ENCODE results near the gene CNPY2. TPM values are rescaled to one million over a fixed set of nuclear protein-coding genes. Genes with fewer than 3 reads are reported as not detected.
A peak's percentile ranks its signal among the peaks of the same experiment; 100 is the strongest.
"Not testable (repeated sequence)": the region's sequence is repeated elsewhere in the genome, so short reads cannot be mapped to it uniquely, and the experiment has no call there.

The CNPY2 gene
- total RNA-seq, 5 donors from 2014 or later (not counting 1 experiment from before 2014, with no cell fraction given), result 52.9 to 92.8 (median 90.8) TPM

- Histone ChIP-seq H3K4me1 (ENCODE audit: control insufficient read depth in 1 of 2, extremely low read depth in 1 of 2, insufficient read depth in 2 of 2, low read length in 2 of 2) (peaks cover 5 to 19% of the 10 kb centered on the region in 2 experiments), H3K36me3 (ENCODE audit: control insufficient read depth in 2 of 2, extremely low read depth in 1 of 2, insufficient read depth in 1 of 2, low read length in 1 of 2) (peaks cover 0 to 17% of the 10 kb centered on the region in 2 donors), H3K27ac (ENCODE audit: low read length) (peak overlapping the region; percentile 94), H3K4me3 (ENCODE audit: control insufficient read depth in 1 of 2, extremely low read depth in 1 of 2, low read length in 1 of 2) (peak overlapping the region; percentile 63 to 91)
- CTCF ChIA-PET, result interaction anchor here (0.6 to 2.5 kb wide), 12 partner anchors 8 to 1400 kb away, joined by 3 to 13 read pairs (median 3); partner anchors contain the start of genes ANKRD52 (in 1 of the 2), CS (in 1 of the 2), ESYT1 (in 1 of the 2) and PA2G4 (in 1 of the 2)
- H3K27me3 Mint-ChIP-seq; H3K36me3 Mint-ChIP-seq; DNase-seq; H3K9me3 ChIP-seq; H3K9me3 Mint-ChIP-seq; ATAC-seq (replicated peaks in 1 of 4); H3K27me3 ChIP-seq (replicated peaks in 1 of 2; ENCODE audit: control insufficient read depth in 2 of 2, extremely low read depth in 1 of 2, insufficient read depth in 2 of 2, low read length in 1 of 2): not testable (repeated sequence)
- POLR2A ChIA-PET, result interaction anchor here in 1 of 2 donors (0.5 to 1.0 kb wide), 4 partner anchors 8 to 193 kb away, joined by 3 to 4 read pairs (median 3); partner anchors contain the start of genes ANKRD52 and RPL41
- Mint-ChIP-seq H3K4me3 (peak overlapping the region; percentile 83 to 89 (median 89)), H3K4me1 (peaks cover 18 to 21% (median 21%) of the 10 kb centered on the region in 3 donors), H3K27ac (peak overlapping the region; percentile 97)
- WGBS (ENCODE audit: insufficient coverage), result 39% methylated on average over 9 of the region's 16 CpGs
Observed at GRCh38 chr12:56266068-56266692, 49.6 kb downstream of the CNPY2 start.

GRCh38 chr12:56262955-56263354 lies 52.8 kb downstream of the CNPY2 start:
- H3K4me1 Mint-ChIP-seq, result peaks cover 23 to 26% (median 24%) of the 10 kb centered on the region in 3 donors
- ATAC-seq (replicated peaks in 1 of 4); H3K27ac ChIP-seq (ENCODE audit: low read length); H3K4me3 ChIP-seq (ENCODE audit: control insufficient read depth in 1 of 2, extremely low read depth in 1 of 2, low read length in 1 of 2); H3K36me3 Mint-ChIP-seq; H3K9me3 ChIP-seq; H3K27ac Mint-ChIP-seq; H3K4me3 Mint-ChIP-seq; H3K27me3 Mint-ChIP-seq; DNase-seq; H3K27me3 ChIP-seq (replicated peaks in 1 of 2; ENCODE audit: control insufficient read depth in 2 of 2, extremely low read depth in 1 of 2, insufficient read depth in 2 of 2, low read length in 1 of 2); H3K36me3 ChIP-seq (ENCODE audit: control insufficient read depth in 2 of 2, extremely low read depth in 1 of 2, insufficient read depth in 1 of 2, low read length in 1 of 2); H3K9me3 Mint-ChIP-seq; POLR2A ChIA-PET: not testable (repeated sequence)
- H3K4me1 ChIP-seq (ENCODE audit: control insufficient read depth in 1 of 2, extremely low read depth in 1 of 2, insufficient read depth in 2 of 2, low read length in 2 of 2), result peaks cover 9 to 29% of the 10 kb centered on the region in 2 experiments
- whole genome bisulfite sequencing (ENCODE audit: insufficient coverage), result 60% methylated on average over 1 of the region's 7 CpGs
- CTCF ChIA-PET, result interaction anchor here in 1 of 2 donors (0.7 kb wide), 2 partner anchors 44 to 399 kb away, joined by 3 to 4 read pairs; no protein-coding TSS in a partner anchor

GRCh38 chr12:56261503-56262232 lies 54.1 kb downstream of the CNPY2 start:
- no peak overlapping the region for H3K4me3 ChIP-seq (ENCODE audit: control insufficient read depth in 1 of 2, extremely low read depth in 1 of 2, low read length in 1 of 2)
- no peak overlapping the region for H3K27ac ChIP-seq (ENCODE audit: low read length)
- no peaks in the 10 kb centered on the region for H3K27me3 ChIP-seq (replicated peaks in 1 of 2; ENCODE audit: control insufficient read depth in 2 of 2, extremely low read depth in 1 of 2, insufficient read depth in 2 of 2, low read length in 1 of 2)
- Mint-ChIP-seq H3K27ac (no peak overlapping the region), H3K9me3 (no peaks in the 10 kb centered on the region), H3K36me3 (no peaks in the 10 kb centered on the region), H3K4me1 (peaks cover 17 to 22% (median 22%) of the 10 kb centered on the region in 3 donors), H3K27me3 (no peaks in the 10 kb centered on the region), H3K4me3 (no peak overlapping the region)
- DNase-seq (no peak), ATAC-seq (replicated peaks in 1 of 4) (no peak)
- CTCF ChIA-PET, result no interaction called here
- H3K4me1 ChIP-seq (ENCODE audit: control insufficient read depth in 1 of 2, extremely low read depth in 1 of 2, insufficient read depth in 2 of 2, low read length in 2 of 2), result peaks cover 12 to 33% of the 10 kb centered on the region in 2 experiments
- WGBS (ENCODE audit: insufficient coverage), result 78% methylated on average over 4 of the region's 5 CpGs
- no peaks in the 10 kb centered on the region for H3K9me3 ChIP-seq
- H3K36me3 ChIP-seq (ENCODE audit: control insufficient read depth in 2 of 2, extremely low read depth in 1 of 2, insufficient read depth in 1 of 2, low read length in 1 of 2), result peaks cover 0 to 2% of the 10 kb centered on the region in 2 donors
- POLR2A ChIA-PET, result no interaction called here

GRCh38 chr12:56260921-56261320 lies 54.9 kb downstream of the CNPY2 start:
- no peak overlapping the region for H3K27ac ChIP-seq (ENCODE audit: low read length)
- H3K9me3 ChIP-seq, result no peaks in the 10 kb centered on the region
- no peaks in the 10 kb centered on the region for H3K27me3 ChIP-seq (replicated peaks in 1 of 2; ENCODE audit: control insufficient read depth in 2 of 2, extremely low read depth in 1 of 2, insufficient read depth in 2 of 2, low read length in 1 of 2)
- H3K36me3 ChIP-seq (ENCODE audit: control insufficient read depth in 2 of 2, extremely low read depth in 1 of 2, insufficient read depth in 1 of 2, low read length in 1 of 2), result peaks cover under 1 to 6% of the 10 kb centered on the region in 2 donors
- Mint-ChIP-seq H3K27me3 (no peaks in the 10 kb centered on the region), H3K4me1 (peaks cover 18 to 24% (median 24%) of the 10 kb centered on the region in 3 donors), H3K36me3 (peaks cover 4% of the 10 kb centered on the region), H3K9me3 (no peaks in the 10 kb centered on the region), H3K27ac (no peak overlapping the region), H3K4me3 (no peak overlapping the region)
- ATAC-seq (replicated peaks in 1 of 4) (no peak), DNase-seq (no peak)
- 82% methylated on average over 3 of the region's 3 CpGs for WGBS (ENCODE audit: insufficient coverage)
- CTCF ChIA-PET, result no interaction called here
- POLR2A ChIA-PET, result no interaction called here
- H3K4me1 ChIP-seq (ENCODE audit: control insufficient read depth in 1 of 2, extremely low read depth in 1 of 2, insufficient read depth in 2 of 2, low read length in 2 of 2), result peaks cover 7 to 31% of the 10 kb centered on the region in 2 experiments
- H3K4me3 ChIP-seq (ENCODE audit: control insufficient read depth in 1 of 2, extremely low read depth in 1 of 2, low read length in 1 of 2), result no peak overlapping the region

- Mint-ChIP-seq H3K9me3 (no peaks in the 10 kb centered on the region), H3K4me1 (peaks cover 20 to 25% (median 22%) of the 10 kb centered on the region in 3 donors), H3K27ac (no peak overlapping the region), H3K4me3 (no peak overlapping the region), H3K27me3 (no peaks in the 10 kb centered on the region), H3K36me3 (peaks cover 6% of the 10 kb centered on the region)
- CTCF ChIA-PET, result no interaction called here
- POLR2A ChIA-PET, result no interaction called here
- H3K27me3 ChIP-seq (replicated peaks in 1 of 2; ENCODE audit: control insufficient read depth in 2 of 2, extremely low read depth in 1 of 2, insufficient read depth in 2 of 2, low read length in 1 of 2), result no peaks in the 10 kb centered on the region
- no peak overlapping the region for H3K4me3 ChIP-seq (ENCODE audit: control insufficient read depth in 1 of 2, extremely low read depth in 1 of 2, low read length in 1 of 2)
- no peak overlapping the region for H3K27ac ChIP-seq (ENCODE audit: low read length)
- H3K36me3 ChIP-seq (ENCODE audit: control insufficient read depth in 2 of 2, extremely low read depth in 1 of 2, insufficient read depth in 1 of 2, low read length in 1 of 2), result peaks cover 2 to 10% of the 10 kb centered on the region in 2 donors
- ATAC-seq (replicated peaks in 1 of 4), result no peak
- WGBS (ENCODE audit: insufficient coverage), result 91% methylated on average over 5 of the region's 8 CpGs
- no peak for DNase-seq
- peaks cover 7 to 27% of the 10 kb centered on the region in 2 experiments for H3K4me1 ChIP-seq (ENCODE audit: control insufficient read depth in 1 of 2, extremely low read depth in 1 of 2, insufficient read depth in 2 of 2, low read length in 2 of 2)
- H3K9me3 ChIP-seq, result no peaks in the 10 kb centered on the region
Observed at GRCh38 chr12:56260380-56260779, 55.4 kb downstream of the CNPY2 start.
